GM12873 (cell line): ENCODE data around the gene DGKQ.

ENCODE experiments used
- CTCF ChIP-seq: IDR thresholded peaks from 2 replicates; pipeline ENCODE4 v1.5.1; 2012; ENCODE audit warnings: low read depth, mild to moderate bottlenecking, moderate library complexity, low read length, control low read depth; ENCODE audit not compliant: insufficient read depth; ENCODE audit errors: missing control alignments

Gene DGKQ

GRCh38 chr4:1008840-1009541, 35.6 kb upstream of the DGKQ start:
- TF ChIP-seq CTCF = no peak

- no peak for TF ChIP-seq CTCF
Observed at GRCh38 chr4:1006856-1007255, 33.5 kb upstream of the DGKQ start.

GRCh38 chr4:1004557-1005485, 31.5 kb upstream of the DGKQ start:
- TF ChIP-seq CTCF = no peak

- no peak for TF ChIP-seq CTCF
Observed at GRCh38 chr4:1004071-1004418, 30.7 kb upstream of the DGKQ start.

GRCh38 chr4:1003271-1004070, 30.1 kb upstream of the DGKQ start:
- no peak for TF ChIP-seq CTCF

GRCh38 chr4:1002631-1003251, 29.4 kb upstream of the DGKQ start:
- no peak for TF ChIP-seq CTCF
